DMS 273 treated with DMSO at 0.1 percent for 48 hours (cell line): ENCODE results near the gene MFAP2.
"Not testable (repeated sequence)": the region's sequence is repeated elsewhere in the genome, so short reads cannot be mapped to it uniquely, and the experiment has no call there.

Experiments used
- DNase-seq: peaks from one replicate; lab custom pipeline; 2025; lab: John Stamatoyannopoulos, UW

The MFAP2 gene

GRCh38 chr1:16961297-16962133 is 18.9 kb downstream of the MFAP2 start:
- no peak for DNase-seq

DNA sequence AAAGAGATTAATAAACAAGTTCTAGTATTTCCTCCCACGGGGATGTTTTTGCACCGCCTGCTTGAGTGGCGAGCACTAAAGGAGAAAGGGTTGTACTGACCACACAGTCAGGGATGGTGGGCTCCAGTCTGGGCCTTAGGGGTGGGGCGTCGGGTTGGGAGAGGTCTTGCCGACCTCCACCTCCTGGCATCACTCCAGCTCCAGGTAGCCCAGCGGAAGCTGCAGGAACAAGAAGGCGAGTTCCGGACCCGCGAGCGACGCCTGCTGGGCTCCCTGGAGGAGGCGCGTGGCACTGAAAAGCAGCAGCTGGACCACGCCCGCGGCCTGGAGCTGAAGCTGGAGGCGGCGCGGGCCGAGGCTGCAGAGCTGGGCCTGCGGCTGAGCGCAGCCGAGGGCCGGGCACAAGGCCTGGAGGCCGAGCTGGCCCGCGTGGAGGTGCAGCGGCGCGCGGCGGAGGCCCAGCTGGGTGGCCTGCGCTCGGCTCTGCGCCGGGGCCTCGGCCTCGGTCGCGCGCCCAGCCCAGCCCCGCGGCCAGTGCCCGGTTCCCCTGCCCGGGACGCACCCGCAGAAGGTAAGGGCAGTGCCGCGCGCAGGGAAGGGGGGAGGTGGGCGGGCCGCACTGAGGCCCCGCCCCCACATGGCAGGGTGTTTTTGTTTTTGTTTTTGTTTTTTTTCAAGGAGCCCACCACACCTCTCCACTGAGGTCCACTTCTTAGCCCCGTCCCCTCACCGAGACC is 19.7 kb downstream of the MFAP2 start:
- peak; percentile 47 for DNase-seq

- no peak for DNase-seq
These were observed 21.9 kb downstream of the MFAP2 start for GRCh38 chr1:16958475-16958874.

- no peak for DNase-seq
These were observed 22.7 kb downstream of the MFAP2 start for GRCh38 chr1:16957731-16958130.

- no peak for DNase-seq
These were observed 23.6 kb downstream of the MFAP2 start for GRCh38 chr1:16956775-16957174.

- DNase-seq = no peak
These were observed 25.2 kb downstream of the MFAP2 start for GRCh38 chr1:16955186-16955585.

DNA sequence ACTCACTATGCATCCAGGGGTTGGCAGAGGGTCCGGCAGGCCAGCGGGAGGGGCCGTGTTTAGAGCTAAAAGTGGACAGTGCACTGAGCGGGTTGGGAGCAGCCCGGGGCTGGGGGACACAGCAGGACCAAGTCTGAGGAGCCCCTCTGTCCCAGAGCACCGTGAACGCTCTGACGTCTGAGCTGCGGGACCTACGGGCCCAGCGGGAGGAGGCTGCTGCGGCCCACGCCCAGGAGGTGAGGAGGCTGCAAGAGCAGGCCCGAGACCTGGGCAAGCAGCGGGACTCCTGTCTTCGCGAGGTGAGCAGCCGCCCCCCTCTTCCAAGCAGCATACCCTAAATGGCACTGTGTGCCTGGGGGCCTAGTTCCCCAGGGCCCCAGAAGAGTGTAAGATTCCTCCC is 25.8 kb downstream of the MFAP2 start:
- DNase-seq = no peak

- not testable (repeated sequence) for DNase-seq
These were observed 28.0 kb downstream of the MFAP2 start for GRCh38 chr1:16952376-16952775.

DNA sequence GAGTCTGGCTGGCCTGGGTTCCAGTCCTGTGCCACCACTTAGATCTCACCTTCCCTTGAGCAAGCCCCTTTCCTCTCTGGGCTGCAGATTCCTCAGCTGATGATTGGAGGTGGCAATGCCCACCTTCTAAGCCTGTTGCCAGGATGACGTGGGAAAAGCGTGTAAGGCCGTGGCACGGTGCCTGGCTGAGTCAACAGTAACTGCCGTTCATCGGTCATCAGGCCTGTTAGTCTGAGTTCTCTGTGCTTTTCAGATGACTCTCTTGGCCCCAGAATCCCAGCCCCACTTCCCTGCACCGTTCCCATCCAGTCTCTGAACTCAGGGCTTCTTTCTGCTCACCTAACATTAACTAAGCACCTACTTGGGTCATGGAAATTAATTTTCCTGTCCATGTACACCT is 31.4 kb downstream of the MFAP2 start:
- not testable (repeated sequence) for DNase-seq

- DNase-seq = not testable (repeated sequence)
These were observed 32.0 kb downstream of the MFAP2 start for GRCh38 chr1:16948282-16948891.

DNA sequence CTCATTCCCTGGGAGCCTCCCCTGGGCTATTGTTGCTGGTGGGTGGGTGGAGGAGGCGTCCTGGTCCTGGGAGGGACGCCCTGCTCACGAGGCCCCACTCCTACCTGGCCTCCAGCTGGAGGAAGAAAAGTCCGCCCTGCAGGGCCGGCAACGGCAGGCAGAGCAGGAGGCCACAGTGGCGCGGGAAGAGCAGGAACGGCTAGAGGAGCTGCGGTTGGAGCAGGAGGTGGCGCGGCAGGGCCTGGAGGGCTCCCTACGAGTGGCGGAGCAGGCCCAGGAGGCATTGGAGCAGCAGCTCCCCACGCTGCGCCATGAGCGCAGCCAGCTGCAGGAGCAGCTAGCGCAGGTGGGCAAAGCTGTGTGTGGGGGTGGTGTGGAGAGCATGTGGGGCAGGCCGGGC is 33.8 kb downstream of the MFAP2 start:
- no peak for DNase-seq

DNA sequence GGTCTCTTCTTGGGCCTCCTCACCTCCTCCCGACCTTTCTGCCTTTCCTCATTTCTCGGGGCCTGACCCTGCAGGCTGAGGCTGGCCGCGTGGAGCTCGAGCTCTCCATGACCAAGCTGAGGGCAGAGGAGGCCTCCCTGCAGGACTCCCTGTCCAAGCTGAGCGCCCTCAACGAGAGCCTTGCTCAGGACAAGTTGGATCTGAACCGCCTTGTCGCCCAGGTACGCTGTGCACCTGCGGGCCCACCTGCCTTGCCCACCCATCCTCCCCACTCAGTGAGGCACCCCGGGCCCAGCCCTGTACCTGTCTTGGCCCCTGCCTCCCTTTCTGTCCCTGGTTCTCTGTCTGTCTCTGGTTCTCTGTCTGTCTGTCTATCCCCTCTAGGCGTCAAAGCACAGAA is 34.2 kb downstream of the MFAP2 start:
- not testable (repeated sequence) for DNase-seq

DNA sequence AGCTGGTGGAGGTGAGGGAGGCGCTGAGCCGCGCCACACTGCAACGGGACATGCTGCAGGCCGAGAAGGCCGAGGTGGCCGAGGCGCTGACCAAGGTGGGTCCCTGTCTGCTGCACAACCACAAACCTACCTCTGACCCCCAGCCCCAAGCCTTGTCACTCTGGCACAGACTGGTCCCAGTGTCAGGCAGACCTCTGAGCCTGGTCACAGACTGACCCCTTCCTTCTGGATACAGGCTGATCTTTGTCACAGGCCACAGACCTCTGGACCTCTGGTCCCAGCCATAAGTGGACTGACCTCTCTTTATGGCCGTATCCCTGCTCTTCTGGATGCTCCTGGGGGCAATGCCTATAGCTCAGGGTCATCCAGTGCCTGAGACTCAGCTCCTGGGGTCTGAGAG is 34.9 kb downstream of the MFAP2 start:
- not testable (repeated sequence) for DNase-seq

DNA sequence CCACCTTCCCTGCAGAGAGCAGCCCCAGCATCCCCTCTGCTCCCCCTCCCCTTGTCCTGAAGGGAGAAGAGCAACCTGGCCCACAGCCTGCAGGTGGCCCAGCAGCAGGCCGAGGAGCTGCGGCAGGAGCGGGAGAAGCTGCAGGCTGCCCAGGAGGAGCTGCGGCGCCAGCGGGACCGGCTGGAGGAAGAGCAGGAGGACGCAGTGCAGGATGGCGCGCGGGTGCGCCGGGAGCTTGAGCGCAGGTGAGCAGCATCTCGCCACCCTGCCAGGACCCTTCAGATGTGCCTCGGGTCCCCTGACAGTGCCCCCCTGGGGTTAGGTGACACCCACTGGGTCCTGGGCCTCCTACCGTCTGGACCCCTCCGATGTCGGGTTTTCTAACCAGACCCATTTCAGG is 36.4 kb downstream of the MFAP2 start:
- no peak for DNase-seq

DNA sequence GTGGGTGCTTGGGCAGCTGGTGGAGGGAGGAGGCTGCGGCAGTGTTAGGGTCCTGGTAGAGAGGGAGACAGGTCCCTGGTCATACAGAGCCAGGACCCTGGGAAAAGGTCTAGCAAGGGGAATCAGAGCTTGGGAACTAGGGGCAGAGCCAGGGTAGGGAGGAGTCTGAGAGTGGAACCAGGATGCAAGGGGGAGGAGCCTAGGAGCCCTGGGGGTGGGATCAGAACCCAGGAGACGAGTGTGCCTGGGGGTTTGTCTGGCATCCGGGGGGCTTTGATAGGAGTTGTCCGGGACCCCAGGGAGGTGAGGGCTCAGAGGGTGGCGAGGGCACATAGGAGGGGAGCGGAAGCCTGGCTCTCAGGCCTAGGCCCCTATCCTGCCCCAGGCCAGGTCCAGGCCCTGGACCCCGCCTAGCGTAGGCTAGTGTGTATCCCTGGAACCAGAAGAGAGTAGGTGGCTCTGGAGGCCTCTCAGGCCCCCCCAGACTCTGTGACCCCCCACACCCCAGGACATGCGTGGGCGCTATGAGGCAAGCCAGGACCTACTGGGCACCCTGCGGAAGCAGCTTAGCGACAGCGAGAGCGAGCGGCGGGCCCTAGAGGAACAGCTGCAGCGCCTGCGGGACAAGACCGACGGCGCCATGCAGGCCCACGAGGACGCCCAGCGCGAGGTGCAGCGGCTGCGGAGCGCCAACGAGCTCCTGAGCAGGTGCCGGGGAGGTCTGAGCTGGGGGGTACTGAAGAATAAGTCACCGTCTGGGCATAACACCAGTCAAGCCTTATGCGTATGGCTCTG is 40.8 kb downstream of the MFAP2 start:
- DNase-seq = not testable (repeated sequence)

- DNase-seq = no peak
These were observed 41.8 kb downstream of the MFAP2 start for GRCh38 chr1:16938351-16939321.

GRCh38 chr1:16936580-16936979 is 43.8 kb downstream of the MFAP2 start:
- not testable (repeated sequence) for DNase-seq

- DNase-seq = not testable (repeated sequence)
These were observed 46.5 kb downstream of the MFAP2 start for GRCh38 chr1:16933945-16934344.

GRCh38 chr1:16931206-16931934 is 49.0 kb downstream of the MFAP2 start:
- not testable (repeated sequence) for DNase-seq
